B cell (primary cell): ENCODE data around the gene ECHDC3. TPM values are rescaled to one million over a fixed set of nuclear protein-coding genes. Genes with fewer than 3 reads are reported as not detected.

Experiments
- ATAC-seq: fragments of 200-7000 bp; cut with Tn5 transposase; one replicate; pipeline ENCODE4 v1.10.0; 2021; ENCODE audit warnings: low read depth, mild to moderate bottlenecking, moderate number of reproducible peaks, moderate library complexity
- CTCF ChIA-PET: fragments of 350-600 bp; sonication (Branson Sonifier 250); formaldehyde crosslinking; loops from one replicate; lab custom pipeline; 2021; ENCODE audit warnings: antibody characterized with exemption, inconsistent platforms; lab: Charles Lee
- POLR2A ChIA-PET: fragments of 350-600 bp; sonication (Branson Sonifier 250); formaldehyde crosslinking; loops from one replicate; lab custom pipeline; 2021; ENCODE audit warnings: antibody characterized with exemption; lab: Charles Lee
- DNase-seq: peaks from one replicate; pipeline ENCODE4 v3.0.0; 2013
- H2AFZ ChIP-seq: 2 replicates; pipeline ENCODE4 v1.6.1; 2012; ENCODE audit warnings: mild to moderate bottlenecking, low read depth, low read length; ENCODE audit not compliant: insufficient read depth, poor library complexity, severe bottlenecking
- H3K27ac ChIP-seq, 2 donors: 1 replicate in 1 of 2; 2 replicates in 1 of 2; pipeline ENCODE4 v1.5.1; 2012 to 2013; ENCODE audit warnings: low read length in 2 of 2, mild to moderate bottlenecking in 2 of 2, moderate library complexity in 1 of 2
- H3K27me3 ChIP-seq, 4 experiments: fragments of 200-600 bp in 1 of 4; sonication (generic) in 1 of 4; replicated peaks in 1 of 4; 1 replicate in 2 of 4; 2 replicates in 2 of 4; pipeline versions ENCODE4 v1.6.1 to v1.7.0; 2013 to 2016; ENCODE audit warnings: low read length in 3 of 4, mild to moderate bottlenecking in 2 of 4, mixed read lengths in 1 of 4, moderate library complexity in 1 of 4; ENCODE audit not compliant: insufficient read depth in 4 of 4, control insufficient read depth in 3 of 4; ENCODE audit errors: control extremely low read depth in 1 of 4
- H3K36me3 ChIP-seq, 2 experiments: replicated peaks in 1 of 2; 1 replicate in 1 of 2; 2 replicates in 1 of 2; pipeline versions ENCODE4 v1.6.1 to v1.7.1; 2013; ENCODE audit warnings: low read length in 1 of 2; ENCODE audit not compliant: insufficient read depth in 2 of 2, control insufficient read depth in 1 of 2; ENCODE audit errors: control extremely low read depth in 1 of 2, extremely low read depth in 1 of 2
- H3K4me1 ChIP-seq, 2 donors: fragments of 200-600 bp in 1 of 2; sonication (generic) in 1 of 2; 1 replicate in 1 of 2; 2 replicates in 1 of 2; pipeline versions ENCODE4 v1.5.1 to v1.6.1; 2013 to 2017; ENCODE audit warnings: low read length in 2 of 2; ENCODE audit not compliant: control insufficient read depth in 2 of 2, insufficient read depth in 2 of 2
- H3K4me2 ChIP-seq: replicated peaks from 2 replicates; pipeline ENCODE3; 2012; ENCODE audit warnings: mild to moderate bottlenecking, low read depth, low read length; ENCODE audit not compliant: poor library complexity, severe bottlenecking
- H3K4me3 ChIP-seq, 5 experiments: fragments of 200-600 bp in 1 of 5; sonication (generic) in 1 of 5; 1 replicate in 3 of 5; 2 replicates in 2 of 5; pipeline versions ENCODE4 v1.5.1 to v1.7.0; 2011 to 2016; ENCODE audit warnings: low read length in 4 of 5, mild to moderate bottlenecking in 4 of 5, low read depth in 2 of 5, control low read depth in 1 of 5, moderate library complexity in 1 of 5; ENCODE audit not compliant: insufficient read depth in 1 of 5; ENCODE audit errors: control extremely low read depth in 1 of 5, extremely low read depth in 1 of 5
- H3K79me2 ChIP-seq: fragments of 200-600 bp; sonication (generic); one replicate; pipeline ENCODE4 v1.6.0; 2016; ENCODE audit warnings: low read length; ENCODE audit not compliant: control insufficient read depth, insufficient read depth
- H3K9ac ChIP-seq: fragments of 200-600 bp; sonication (generic); 2 replicates; pipeline ENCODE4 v1.6.1; 2017; ENCODE audit warnings: mild to moderate bottlenecking, low read length, moderate library complexity
- H3K9me3 ChIP-seq, 3 donors: one replicate each; pipeline versions ENCODE4 v1.6.1 to v1.7.1; 2013; ENCODE audit warnings: low read length in 2 of 3; ENCODE audit not compliant: control insufficient read depth in 2 of 3, insufficient read depth in 1 of 3; ENCODE audit errors: control extremely low read depth in 1 of 3
- H4K20me1 ChIP-seq: 2 replicates; pipeline ENCODE4 v1.6.0; 2012; ENCODE audit warnings: mild to moderate bottlenecking, low read length; ENCODE audit not compliant: insufficient read depth, control insufficient read depth, poor library complexity, severe bottlenecking
- H3K27ac Mint-ChIP-seq: one replicate; pipeline ENCODE4 v1.8.0; 2021; ENCODE audit warnings: mixed read lengths
- H3K27me3 Mint-ChIP-seq: one replicate; pipeline ENCODE4 v1.8.0; 2021; ENCODE audit warnings: mixed read lengths
- H3K4me1 Mint-ChIP-seq: one replicate; pipeline ENCODE4 v1.8.0; 2021; ENCODE audit warnings: mixed read lengths
- H3K4me3 Mint-ChIP-seq: one replicate; pipeline ENCODE4 v1.8.0; 2021; ENCODE audit warnings: mixed read lengths
- H3K9me3 Mint-ChIP-seq: one replicate; pipeline ENCODE4 v1.8.0; 2022; ENCODE audit warnings: mixed read lengths; ENCODE audit not compliant: insufficient read depth
- CTCF ChIP-seq: fragments of 200-600 bp; IDR thresholded peaks from one replicate; pipeline ENCODE4 v1.8.0; 2022; ENCODE audit warnings: antibody characterized with exemption, mild to moderate bottlenecking
- EZH2 ChIP-seq: IDR thresholded peaks from 2 replicates; pipeline ENCODE4 v1.6.1; 2012; ENCODE audit warnings: borderline replicate concordance, low read depth, mild to moderate bottlenecking, moderate library complexity, low read length; ENCODE audit not compliant: insufficient read depth, poor library complexity, severe bottlenecking
- WGBS: methylation state at CpG from one replicate; pipeline ENCODE4 v1.1.5; 2013; ENCODE audit warnings: missing lambda C conversion rate; ENCODE audit not compliant: insufficient coverage; 5-methylcytosine and 5-hydroxymethylcytosine counted together
- intact Hi-C: fragments of 100-400 bp; cut with micrococcal nuclease; formaldehyde crosslinking; loops from one replicate; pipeline ENCODE4 v1.10.0; 2022
- polyA plus RNA-seq: library from polyadenylated mRNA; depleted of rRNA; stranded (reverse); fragments of >200 nt; gene quantifications from 2 replicates; pipeline ENCODE4 v1.2.3, GENCODE V29; 2012
- total RNA-seq, 2 donors: library from RNA; stranded (reverse); fragments of 120-200 nt in 1 of 2; gene quantifications; 1 replicate in 1 of 2; 2 replicates in 1 of 2; pipeline versions ENCODE4 v1.2.3 to v1.2.4, GENCODE V29; 2013 to 2022

ECHDC3 gene
- total and polyA plus RNA-seq, 2 donors (not counting 1 experiment from before 2014, with no cell fraction given): 3.9 to 9.6 TPM

GRCh38 chr10:11758527-11759236 is 16.5 kb downstream of the ECHDC3 start:
- no peaks in the 10 kb centered on the region for H3K9me3 ChIP-seq
- H3K27me3 Mint-ChIP-seq: no peaks in the 10 kb centered on the region
- H3K9me3 Mint-ChIP-seq: no peaks in the 10 kb centered on the region
- peaks cover 8% of the 10 kb centered on the region for H3K79me2 ChIP-seq
- WGBS: 98% methylated on average over 9 of the region's 13 CpGs
- TF ChIP-seq CTCF (no peak), EZH2 (no peak)
- H3K4me2 ChIP-seq: no peak overlapping the region
- H3K9ac ChIP-seq: no peak overlapping the region
- peaks cover 6% of the 10 kb centered on the region for H3K4me1 Mint-ChIP-seq
- intact Hi-C loops: loop anchor here (1.0 kb wide), 5 partner anchors 16 to 334 kb away; partner anchors contain the start of gene ECHDC3
- H3K4me3 ChIP-seq: no peak overlapping the region
- no peaks in the 10 kb centered on the region for H3K36me3 ChIP-seq
- H3K27ac Mint-ChIP-seq: no peak overlapping the region
- ChIA-PET POLR2A (no interaction called here), CTCF (interaction anchor here (0.6 to 7.8 kb wide), 34 partner anchors 7 to 646 kb away, joined by 3 to 95 read pairs (median 4); no protein-coding TSS in a partner anchor)
- peaks cover 0 to 7% of the 10 kb centered on the region in 2 donors for H3K4me1 ChIP-seq
- H3K27me3 ChIP-seq: no peaks in the 10 kb centered on the region
- no peak for DNase-seq
- H3K4me3 Mint-ChIP-seq: no peak overlapping the region
- H4K20me1 ChIP-seq: no peaks in the 10 kb centered on the region
- H3K27ac ChIP-seq: no peak overlapping the region
- no peak overlapping the region for H2AFZ ChIP-seq
- no peak for ATAC-seq

- Histone ChIP-seq H3K4me1 (peaks cover 0 to 7% of the 10 kb centered on the region in 2 donors), H3K9me3 (no peaks in the 10 kb centered on the region), H2AFZ (no peak overlapping the region), H3K4me2 (no peak overlapping the region), H3K27ac (no peak overlapping the region), H3K9ac (no peak overlapping the region), H3K36me3 (no peaks in the 10 kb centered on the region), H3K4me3 (no peak overlapping the region), H3K79me2 (peaks cover 8% of the 10 kb centered on the region), H4K20me1 (no peaks in the 10 kb centered on the region), H3K27me3 (no peaks in the 10 kb centered on the region)
- H3K9me3 Mint-ChIP-seq: no peaks in the 10 kb centered on the region
- H3K27me3 Mint-ChIP-seq: no peaks in the 10 kb centered on the region
- H3K4me3 Mint-ChIP-seq: no peak overlapping the region
- ChIA-PET CTCF (interaction anchor here (0.9 to 7.8 kb wide), 8 partner anchors 21 to 335 kb away, joined by 3 to 95 read pairs (median 10); partner anchors contain the start of gene USP6NL), POLR2A (no interaction called here)
- intact Hi-C loops: no loop called here
- DNase-seq (no peak), ATAC-seq (no peak)
- 100% methylated on average over 1 of the region's 8 CpGs for WGBS
- no peak overlapping the region for H3K27ac Mint-ChIP-seq
- H3K4me1 Mint-ChIP-seq: peaks cover 6% of the 10 kb centered on the region
- no peak for TF ChIP-seq CTCF
- no peak for TF ChIP-seq EZH2
These were observed 17.2 kb downstream of the ECHDC3 start for GRCh38 chr10:11759347-11759746.
